ENCODE measurements around the gene LANCL1.

Gene LANCL1

GRCh38 chr2:210440206-210440605 lies 36.4 kb downstream of the LANCL1 start:
- Histone ChIP-seq H2BK12ac (ENCODE audit: low read length) (no peak overlapping the region), H3K9me3 (ENCODE audit: insufficient read depth, low read depth, low read length) (no peaks in the 10 kb centered on the region), H2AK5ac (ENCODE audit: low read length) (no peak overlapping the region), H4K12ac (ENCODE audit: low read depth, low read length) (no peak overlapping the region), H3K9ac (ENCODE audit: low read length) (no peak overlapping the region), H2BK5ac (ENCODE audit: low read depth, low read length, poor library complexity) (no peak overlapping the region), H3K14ac (ENCODE audit: low read length) (no peak overlapping the region), H3K79me1 (ENCODE audit: low read length) (no peaks in the 10 kb centered on the region), H3K23ac (ENCODE audit: low read length) (no peak overlapping the region), H3K27me3 (ENCODE audit: insufficient read depth, low read length) (no peaks in the 10 kb centered on the region), H3K4ac (ENCODE audit: low read depth, low read length) (no peak overlapping the region), H3K27ac (ENCODE audit: low read depth, low read length) (no peak overlapping the region), H3K79me2 (ENCODE audit: control insufficient read depth, insufficient read depth, low read length, poor library complexity) (no peaks in the 10 kb centered on the region), H2BK120ac (ENCODE audit: insufficient read depth, low read length, poor library complexity) (no peak overlapping the region), H3K18ac (ENCODE audit: low read length) (no peak overlapping the region), H4K91ac (ENCODE audit: low read depth, low read length) (no peak overlapping the region), H3K4me1 (ENCODE audit: control insufficient read depth in 1 of 2, insufficient read depth in 2 of 2, low read length in 2 of 2) (no peaks in the 10 kb centered on the region), H4K8ac (ENCODE audit: low read depth, low read length) (no peak overlapping the region), H3K4me3 (ENCODE audit: low read depth, low read length) (no peak overlapping the region), H2AFZ (ENCODE audit: insufficient read depth, low read length, poor library complexity) (no peak overlapping the region), H3K36me3 (ENCODE audit: control insufficient read depth in 1 of 2, insufficient read depth in 2 of 2, low read length in 2 of 2) (peaks cover 5 to 6% of the 10 kb centered on the region in 2 experiments), H3K4me2 (ENCODE audit: low read length) (no peak overlapping the region)
- no CpG with 5 or more reads among the region's 3 CpGs for WGBS (ENCODE audit: extremely low coverage, insufficient coverage, insufficient read length)
- no peak for DNase-seq

GRCh38 chr2:210435439-210435838 lies 41.1 kb downstream of the LANCL1 start:
- no CpG with 5 or more reads among the region's 1 CpG for WGBS (ENCODE audit: extremely low coverage, insufficient coverage, insufficient read length)
- no peak for DNase-seq

GRCh38 chr2:210432633-210433032 lies 43.9 kb downstream of the LANCL1 start:
- Histone ChIP-seq H3K4ac (ENCODE audit: low read depth, low read length) (no peak overlapping the region), H3K18ac (ENCODE audit: low read length) (no peak overlapping the region), H3K4me3 (ENCODE audit: low read depth, low read length) (no peak overlapping the region), H3K36me3 (ENCODE audit: control insufficient read depth in 1 of 2, insufficient read depth in 2 of 2, low read length in 2 of 2) (peaks cover 8% of the 10 kb centered on the region in 2 experiments), H4K91ac (ENCODE audit: low read depth, low read length) (no peak overlapping the region), H3K4me1 (ENCODE audit: control insufficient read depth in 1 of 2, insufficient read depth in 2 of 2, low read length in 2 of 2) (no peaks in the 10 kb centered on the region), H2BK120ac (ENCODE audit: insufficient read depth, low read length, poor library complexity) (no peak overlapping the region), H3K14ac (ENCODE audit: low read length) (no peak overlapping the region), H3K9ac (ENCODE audit: low read length) (no peak overlapping the region), H4K12ac (ENCODE audit: low read depth, low read length) (no peak overlapping the region), H3K27me3 (ENCODE audit: insufficient read depth, low read length) (no peaks in the 10 kb centered on the region), H3K27ac (ENCODE audit: low read depth, low read length) (no peak overlapping the region), H2BK12ac (ENCODE audit: low read length) (no peak overlapping the region), H2AFZ (ENCODE audit: insufficient read depth, low read length, poor library complexity) (no peak overlapping the region), H3K4me2 (ENCODE audit: low read length) (no peak overlapping the region), H3K23ac (ENCODE audit: low read length) (no peak overlapping the region), H4K8ac (ENCODE audit: low read depth, low read length) (no peak overlapping the region), H3K79me2 (ENCODE audit: control insufficient read depth, insufficient read depth, low read length, poor library complexity) (no peaks in the 10 kb centered on the region), H3K79me1 (ENCODE audit: low read length) (no peaks in the 10 kb centered on the region), H2BK5ac (ENCODE audit: low read depth, low read length, poor library complexity) (no peak overlapping the region), H2AK5ac (ENCODE audit: low read length) (no peak overlapping the region), H3K9me3 (ENCODE audit: insufficient read depth, low read depth, low read length) (no peaks in the 10 kb centered on the region)
- WGBS (ENCODE audit: extremely low coverage, insufficient coverage, insufficient read length) = no CpG with 5 or more reads among the region's 1 CpG
- no peak for DNase-seq

More at GRCh38 chr2:210435439-210435838, 41.1 kb downstream of the LANCL1 start:
- no peaks in the 10 kb centered on the region for H3K79me1 ChIP-seq (ENCODE audit: low read length)
- H2BK5ac ChIP-seq (ENCODE audit: low read depth, low read length, poor library complexity) = no peak overlapping the region
- no peaks in the 10 kb centered on the region for H3K4me1 ChIP-seq (ENCODE audit: control insufficient read depth in 1 of 2, insufficient read depth in 2 of 2, low read length in 2 of 2)
- no peak overlapping the region for H2AK5ac ChIP-seq (ENCODE audit: low read length)
- no peak overlapping the region for H2AFZ ChIP-seq (ENCODE audit: insufficient read depth, low read length, poor library complexity)
- H2BK120ac ChIP-seq (ENCODE audit: insufficient read depth, low read length, poor library complexity) = no peak overlapping the region
- H3K79me2 ChIP-seq (ENCODE audit: control insufficient read depth, insufficient read depth, low read length, poor library complexity) = no peaks in the 10 kb centered on the region
- H3K9ac ChIP-seq (ENCODE audit: low read length) = no peak overlapping the region
- no peak overlapping the region for H2BK12ac ChIP-seq (ENCODE audit: low read length)
- no peak overlapping the region for H4K91ac ChIP-seq (ENCODE audit: low read depth, low read length)
- H4K8ac ChIP-seq (ENCODE audit: low read depth, low read length) = no peak overlapping the region
- no peak overlapping the region for H3K4me2 ChIP-seq (ENCODE audit: low read length)
- H3K23ac ChIP-seq (ENCODE audit: low read length) = no peak overlapping the region
- no peak overlapping the region for H3K14ac ChIP-seq (ENCODE audit: low read length)
- H3K36me3 ChIP-seq (ENCODE audit: control insufficient read depth in 1 of 2, insufficient read depth in 2 of 2, low read length in 2 of 2) = peaks cover 9 to 10% of the 10 kb centered on the region in 2 experiments
- H3K18ac ChIP-seq (ENCODE audit: low read length) = no peak overlapping the region
- no peaks in the 10 kb centered on the region for H3K27me3 ChIP-seq (ENCODE audit: insufficient read depth, low read length)
- H3K4me3 ChIP-seq (ENCODE audit: low read depth, low read length) = no peak overlapping the region
- no peak overlapping the region for H3K4ac ChIP-seq (ENCODE audit: low read depth, low read length)
- no peak overlapping the region for H3K27ac ChIP-seq (ENCODE audit: low read depth, low read length)
- no peak overlapping the region for H4K12ac ChIP-seq (ENCODE audit: low read depth, low read length)
- no peaks in the 10 kb centered on the region for H3K9me3 ChIP-seq (ENCODE audit: insufficient read depth, low read depth, low read length)

GRCh38 chr2:210429403-210430137 lies 47.0 kb downstream of the LANCL1 start:
- Histone ChIP-seq H2AFZ (ENCODE audit: insufficient read depth, low read length, poor library complexity) (no peak overlapping the region), H3K4me1 (ENCODE audit: control insufficient read depth in 1 of 2, insufficient read depth in 2 of 2, low read length in 2 of 2) (no peaks in the 10 kb centered on the region), H3K36me3 (ENCODE audit: control insufficient read depth in 1 of 2, insufficient read depth in 2 of 2, low read length in 2 of 2) (peaks cover 1 to 4% of the 10 kb centered on the region in 2 experiments), H3K4me2 (ENCODE audit: low read length) (no peak overlapping the region), H3K18ac (ENCODE audit: low read length) (no peak overlapping the region), H2BK12ac (ENCODE audit: low read length) (no peak overlapping the region), H2AK5ac (ENCODE audit: low read length) (no peak overlapping the region), H3K79me2 (ENCODE audit: control insufficient read depth, insufficient read depth, low read length, poor library complexity) (no peaks in the 10 kb centered on the region), H3K27me3 (ENCODE audit: insufficient read depth, low read length) (no peaks in the 10 kb centered on the region), H4K8ac (ENCODE audit: low read depth, low read length) (no peak overlapping the region), H3K4ac (ENCODE audit: low read depth, low read length) (no peak overlapping the region), H3K4me3 (ENCODE audit: low read depth, low read length) (no peak overlapping the region), H4K12ac (ENCODE audit: low read depth, low read length) (no peak overlapping the region), H3K14ac (ENCODE audit: low read length) (no peak overlapping the region), H4K91ac (ENCODE audit: low read depth, low read length) (no peak overlapping the region), H3K23ac (ENCODE audit: low read length) (no peak overlapping the region), H2BK120ac (ENCODE audit: insufficient read depth, low read length, poor library complexity) (no peak overlapping the region), H2BK5ac (ENCODE audit: low read depth, low read length, poor library complexity) (no peak overlapping the region), H3K9me3 (ENCODE audit: insufficient read depth, low read depth, low read length) (no peaks in the 10 kb centered on the region), H3K79me1 (ENCODE audit: low read length) (no peaks in the 10 kb centered on the region), H3K27ac (ENCODE audit: low read depth, low read length) (no peak overlapping the region), H3K9ac (ENCODE audit: low read length) (no peak overlapping the region)
- DNase-seq = no peak
- WGBS (ENCODE audit: extremely low coverage, insufficient coverage, insufficient read length) = no CpG with 5 or more reads among the region's 2 CpGs

Data from trophoblast cell (in vitro differentiated cells and primary cell).